HG03097 (cell line): Measurements from ENCODE around the gene FANCL.
"Not testable (repeated sequence)": the region's sequence is repeated elsewhere in the genome, so short reads cannot be mapped to it uniquely, and the experiment has no call there.

ENCODE experiments used
- ATAC-seq: cut with Tn5 transposase; IDR thresholded peaks from one replicate; pipeline ENCODE4 v1.9.1; 2021; ENCODE audit not compliant: unreplicated experiment, low FRiP score

The FANCL gene

GRCh38 chr2:58207189-58207588, 33.9 kb downstream of the FANCL start:
- no peak for ATAC-seq

- no peak for ATAC-seq
Observed at GRCh38 chr2:58206785-58207184, 34.3 kb downstream of the FANCL start.

- ATAC-seq, result no peak
Observed at GRCh38 chr2:58204195-58204959, 36.7 kb downstream of the FANCL start.

- ATAC-seq, result no peak
Observed at GRCh38 chr2:58203018-58203417, 38.1 kb downstream of the FANCL start.

- ATAC-seq, result no peak
Observed at GRCh38 chr2:58202404-58202803, 38.7 kb downstream of the FANCL start.

GRCh38 chr2:58197894-58198293, 43.2 kb downstream of the FANCL start:
- no peak for ATAC-seq

- no peak for ATAC-seq
Observed at GRCh38 chr2:58195662-58196061, 45.5 kb downstream of the FANCL start.

- no peak for ATAC-seq
Observed at GRCh38 chr2:58194458-58194857, 46.7 kb downstream of the FANCL start.

GRCh38 chr2:58187022-58187421, 54.1 kb downstream of the FANCL start:
- not testable (repeated sequence) for ATAC-seq

- ATAC-seq, result no peak
Observed at GRCh38 chr2:58186501-58186900, 54.6 kb downstream of the FANCL start.

- no peak for ATAC-seq
Observed at GRCh38 chr2:58182527-58182926, 58.6 kb downstream of the FANCL start.

- no peak for ATAC-seq
Observed at GRCh38 chr2:58180635-58181034, 60.5 kb downstream of the FANCL start.

GRCh38 chr2:58180175-58180574, 61.0 kb downstream of the FANCL start:
- not testable (repeated sequence) for ATAC-seq

GRCh38 chr2:58177187-58177586, 63.9 kb downstream of the FANCL start:
- not testable (repeated sequence) for ATAC-seq

GRCh38 chr2:58171831-58172230, 69.3 kb downstream of the FANCL start:
- ATAC-seq, result not testable (repeated sequence)

GRCh38 chr2:58170334-58170933, 70.7 kb downstream of the FANCL start:
- not testable (repeated sequence) for ATAC-seq

- ATAC-seq, result not testable (repeated sequence)
Observed at GRCh38 chr2:58169845-58170244, 71.3 kb downstream of the FANCL start.

- not testable (repeated sequence) for ATAC-seq
Observed at GRCh38 chr2:58168130-58168529, 73.0 kb downstream of the FANCL start.

- no peak for ATAC-seq
Observed at GRCh38 chr2:58163913-58164312, 77.2 kb downstream of the FANCL start.

GRCh38 chr2:58158481-58158880, 82.6 kb downstream of the FANCL start:
- ATAC-seq, result no peak

GRCh38 chr2:58157754-58158153, 83.4 kb downstream of the FANCL start:
- ATAC-seq, result no peak

GRCh38 chr2:58156780-58157179, 84.3 kb downstream of the FANCL start:
- ATAC-seq, result no peak
